ENCODE results near the gene DCDC2B. TPM values are rescaled to one million over a fixed set of nuclear protein-coding genes. Genes with fewer than 3 reads are reported as not detected.
A peak's percentile ranks its signal among the peaks of the same experiment; 100 is the strongest.

Gene DCDC2B
- total and polyA plus RNA-seq, 2 donors from 2014 or later = not detected

- intact Hi-C loops (cut with DNase I) = no loop called here
- no peak for FAIRE-seq
- Histone ChIP-seq H3K4me3 (ENCODE audit: low read length in 3 of 3) (peak overlapping the region in 1 of 3 donors; percentile 44), H3K9ac (ENCODE audit: low read length in 3 of 3) (peak overlapping the region in 1 of 3 donors; percentile 69), H3K27me3 (ENCODE audit: control insufficient read depth, insufficient read depth, low read length) (no peaks in the 10 kb centered on the region), H3K36me3 (ENCODE audit: control insufficient read depth in 2 of 3, insufficient read depth in 3 of 3, low read length in 3 of 3) (no peaks in the 10 kb centered on the region), H3K9me3 (ENCODE audit: control insufficient read depth in 2 of 3, insufficient read depth in 1 of 3, low read length in 3 of 3) (no peaks in the 10 kb centered on the region), H3K4me1 (ENCODE audit: control insufficient read depth in 2 of 3, insufficient read depth in 2 of 3, low read depth in 1 of 3, low read length in 3 of 3) (peaks cover 0 to 26% (median 9%) of the 10 kb centered on the region in 3 donors), H3K27ac (ENCODE audit: low read depth in 2 of 2, low read length in 2 of 2) (peak overlapping the region; percentile 86 to 89)
- peak; percentile 89 to 94 (median 90) for DNase-seq
- TF ChIP-seq CTCF (IDR thresholded peaks at IDR 0.05; ENCODE audit: borderline replicate concordance, extremely low read depth, insufficient read depth) = peak; percentile 80
Measured at GRCh38 chr1:32247983-32248889, 39.3 kb downstream of the DCDC2B start.

GRCh38 chr1:32249831-32250525, 41.1 kb downstream of the DCDC2B start:
- Histone ChIP-seq H3K27me3 (ENCODE audit: control insufficient read depth, insufficient read depth, low read length) (no peaks in the 10 kb centered on the region), H3K27ac (ENCODE audit: low read depth in 2 of 2, low read length in 2 of 2) (peak overlapping the region; percentile 50 to 71), H3K9ac (ENCODE audit: low read length in 3 of 3) (peak overlapping the region in 1 of 3 donors; percentile 40), H3K36me3 (ENCODE audit: control insufficient read depth in 2 of 3, insufficient read depth in 3 of 3, low read length in 3 of 3) (no peaks in the 10 kb centered on the region), H3K9me3 (ENCODE audit: control insufficient read depth in 2 of 3, insufficient read depth in 1 of 3, low read length in 3 of 3) (no peaks in the 10 kb centered on the region), H3K4me1 (ENCODE audit: control insufficient read depth in 2 of 3, insufficient read depth in 2 of 3, low read depth in 1 of 3, low read length in 3 of 3) (peaks cover 0 to 29% (median 9%) of the 10 kb centered on the region in 3 donors), H3K4me3 (ENCODE audit: low read length in 3 of 3) (no peak overlapping the region)
- intact Hi-C loops (cut with DNase I) = no loop called here
- TF ChIP-seq CTCF (IDR thresholded peaks at IDR 0.05; ENCODE audit: borderline replicate concordance, extremely low read depth, insufficient read depth) = no peak
- FAIRE-seq (no peak), DNase-seq (peak; percentile 68 to 85 (median 80))

GRCh38 chr1:32250893-32251716, 42.2 kb downstream of the DCDC2B start, which contains the start of gene LCK:
TSS of gene LCK (plus strand) at chr1:32251265. CDS start at chr1:32274330, 23,065 bp downstream.
- FAIRE-seq (no peak), DNase-seq (peak in 1 of 5 donors; percentile 79)
- Histone ChIP-seq H3K4me3 (ENCODE audit: low read length in 3 of 3) (no peak within 1 kb of the TSS), H3K4me1 (ENCODE audit: control insufficient read depth in 2 of 3, insufficient read depth in 2 of 3, low read depth in 1 of 3, low read length in 3 of 3) (peaks cover 0 to 29% (median 9%) of the 10 kb centered on the region in 3 donors), H3K9ac (ENCODE audit: low read length in 3 of 3) (peak within 1 kb of the TSS in 1 of 3 donors; percentile 40), H3K27me3 (ENCODE audit: control insufficient read depth, insufficient read depth, low read length) (no peaks in the 10 kb centered on the region), H3K36me3 (ENCODE audit: control insufficient read depth in 2 of 3, insufficient read depth in 3 of 3, low read length in 3 of 3) (no peaks in the 10 kb centered on the region), H3K9me3 (ENCODE audit: control insufficient read depth in 2 of 3, insufficient read depth in 1 of 3, low read length in 3 of 3) (no peaks in the 10 kb centered on the region), H3K27ac (ENCODE audit: low read depth in 2 of 2, low read length in 2 of 2) (peak within 1 kb of the TSS; percentile 71 to 81)
- TF ChIP-seq CTCF (IDR thresholded peaks at IDR 0.05; ENCODE audit: borderline replicate concordance, extremely low read depth, insufficient read depth) = no peak
- intact Hi-C loops (cut with DNase I) = no loop called here

Measured in kidney (tissue), 14 donors.